ENCODE measurements around the gene RERE.

The RERE gene

DNA sequence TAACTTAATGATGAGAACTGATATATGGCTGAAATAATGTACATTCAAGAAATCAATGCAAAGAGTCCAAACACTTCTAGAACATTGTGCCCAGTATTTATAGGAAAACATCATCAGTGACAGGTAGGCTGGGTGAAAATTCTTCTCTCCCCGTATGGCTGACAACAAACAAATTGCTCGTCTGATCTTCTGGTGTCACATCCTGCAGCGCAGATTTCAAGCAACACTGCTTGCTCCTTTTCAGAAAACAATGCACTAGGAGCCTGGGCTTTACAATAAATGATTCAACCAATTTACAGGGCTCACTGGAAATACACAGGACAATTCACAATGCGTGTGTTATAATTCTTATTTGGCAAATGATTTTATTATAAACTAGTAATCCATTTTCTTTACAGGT, 185.3 kb downstream of the RERE start:
- H3K4me2 ChIP-seq (ENCODE audit: low read depth, low read length, poor library complexity, severe bottlenecking), result no peak overlapping the region
- no peak overlapping the region for H2AFZ ChIP-seq (ENCODE audit: low read depth, low read length, severe bottlenecking)
- no peaks in the 10 kb centered on the region for H3F3A ChIP-seq (ENCODE audit: insufficient read depth)
- no peak overlapping the region for H3K9ac ChIP-seq (ENCODE audit: low read length)
- TF ChIP-seq EZH2phosphoT487 (conservative IDR thresholded peaks at IDR 0.05; ENCODE audit: low read length), result no peak
- TF ChIP-seq, protein P1, sequence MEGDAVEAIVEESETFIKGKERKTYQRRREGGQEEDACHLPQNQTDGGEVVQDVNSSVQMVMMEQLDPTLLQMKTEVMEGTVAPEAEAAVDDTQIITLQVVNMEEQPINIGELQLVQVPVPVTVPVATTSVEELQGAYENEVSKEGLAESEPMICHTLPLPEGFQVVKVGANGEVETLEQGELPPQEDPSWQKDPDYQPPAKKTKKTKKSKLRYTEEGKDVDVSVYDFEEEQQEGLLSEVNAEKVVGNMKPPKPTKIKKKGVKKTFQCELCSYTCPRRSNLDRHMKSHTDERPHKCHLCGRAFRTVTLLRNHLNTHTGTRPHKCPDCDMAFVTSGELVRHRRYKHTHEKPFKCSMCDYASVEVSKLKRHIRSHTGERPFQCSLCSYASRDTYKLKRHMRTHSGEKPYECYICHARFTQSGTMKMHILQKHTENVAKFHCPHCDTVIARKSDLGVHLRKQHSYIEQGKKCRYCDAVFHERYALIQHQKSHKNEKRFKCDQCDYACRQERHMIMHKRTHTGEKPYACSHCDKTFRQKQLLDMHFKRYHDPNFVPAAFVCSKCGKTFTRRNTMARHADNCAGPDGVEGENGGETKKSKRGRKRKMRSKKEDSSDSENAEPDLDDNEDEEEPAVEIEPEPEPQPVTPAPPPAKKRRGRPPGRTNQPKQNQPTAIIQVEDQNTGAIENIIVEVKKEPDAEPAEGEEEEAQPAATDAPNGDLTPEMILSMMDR (IDR thresholded peaks at IDR 0.05; ENCODE audit: insufficient read depth, low read length, poor library complexity, severe bottlenecking), result no peak
- no peaks in the 10 kb centered on the region for H3K27me3 ChIP-seq (ENCODE audit: low read length)
- no peaks in the 10 kb centered on the region for H3K36me3 ChIP-seq (ENCODE audit: low read length)
- peaks cover 11% of the 10 kb centered on the region for H4K20me1 ChIP-seq (ENCODE audit: low read depth, low read length)
- no peak overlapping the region for H3K4me3 ChIP-seq (ENCODE audit: insufficient read depth, low read length, poor library complexity, severe bottlenecking)
- no peaks in the 10 kb centered on the region for H3K9me3 ChIP-seq (ENCODE audit: insufficient read depth, low read length)
- no peaks in the 10 kb centered on the region for H3K79me2 ChIP-seq (ENCODE audit: insufficient read depth, low read length)
- H3K9me2 ChIP-seq (replicated peaks; ENCODE audit: insufficient read depth, low read length), result no peaks in the 10 kb centered on the region
- no peak overlapping the region for H3K27ac ChIP-seq (ENCODE audit: low read depth, low read length)

DNA sequence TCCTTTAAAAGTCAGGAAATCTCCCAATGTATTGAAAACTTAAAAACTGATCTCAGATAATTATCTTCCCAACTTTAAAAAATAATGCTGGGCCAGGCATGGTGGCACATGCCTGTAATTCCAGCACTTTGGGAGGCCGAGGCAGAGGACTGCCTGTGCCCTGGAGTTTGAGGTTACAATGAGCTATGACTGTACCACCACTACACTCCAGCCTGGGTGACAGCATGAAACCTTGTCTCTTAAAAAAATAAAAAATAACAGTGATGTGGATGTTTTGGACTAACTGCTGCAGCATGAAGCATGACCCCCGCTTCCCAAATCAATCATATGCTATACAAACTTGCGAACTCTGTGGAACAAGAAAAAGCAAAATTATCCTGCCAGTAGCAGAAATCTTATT, 186.3 kb downstream of the RERE start:
- no peaks in the 10 kb centered on the region for H3K36me3 ChIP-seq (ENCODE audit: low read length)

DNA sequence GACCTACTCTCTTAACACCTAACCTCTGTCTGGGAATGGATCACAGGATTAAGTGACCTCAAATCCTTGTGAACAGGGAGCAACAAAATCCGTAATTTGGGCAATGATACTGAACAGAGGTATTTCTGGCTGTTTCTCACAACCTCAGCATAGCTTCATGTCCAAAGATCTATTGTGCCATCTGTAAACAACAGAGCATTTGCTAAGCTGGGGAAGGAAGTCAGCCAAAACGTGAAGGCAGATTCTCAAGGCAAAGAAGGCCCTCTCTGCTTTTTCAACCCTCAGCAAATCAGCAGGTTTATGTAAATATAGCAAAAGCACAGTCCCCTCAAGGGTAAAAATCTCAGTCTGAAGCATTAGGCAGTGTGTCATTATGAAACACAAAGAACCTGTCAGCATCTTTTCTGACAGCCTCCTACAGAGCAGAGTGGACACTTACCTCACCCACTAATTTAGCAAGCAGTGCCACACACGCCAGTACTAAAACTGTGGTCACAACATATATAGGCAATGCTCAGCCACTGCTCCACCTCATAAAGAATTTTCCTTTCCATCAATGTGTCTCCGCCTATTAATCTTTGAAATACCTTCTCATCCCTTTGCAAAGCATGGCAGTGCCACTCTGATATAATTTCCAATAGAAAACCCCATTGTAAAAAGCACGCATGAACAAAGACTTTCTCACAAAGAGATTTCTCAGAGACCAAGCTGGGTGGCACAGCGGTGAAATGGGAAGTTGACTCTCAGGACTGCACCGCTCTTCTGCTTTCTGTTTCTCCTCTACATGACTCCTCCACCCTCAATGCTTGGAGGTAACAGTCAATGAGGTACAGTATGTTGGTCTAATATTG, 188.0 kb downstream of the RERE start:
- no peaks in the 10 kb centered on the region for H3K9me3 ChIP-seq (ENCODE audit: insufficient read depth, low read length)
- no peak overlapping the region for H3K27ac ChIP-seq (ENCODE audit: low read depth, low read length)
- no peak overlapping the region for H3K4me3 ChIP-seq (ENCODE audit: insufficient read depth, low read length, poor library complexity, severe bottlenecking)
- no peaks in the 10 kb centered on the region for H3K36me3 ChIP-seq (ENCODE audit: low read length)
- TF ChIP-seq, protein P1 (IDR thresholded peaks at IDR 0.05; ENCODE audit: insufficient read depth, low read length, poor library complexity, severe bottlenecking), result no peak
- TF ChIP-seq EZH2phosphoT487 (conservative IDR thresholded peaks at IDR 0.05; ENCODE audit: low read length), result no peak
- H3K9me2 ChIP-seq (replicated peaks; ENCODE audit: insufficient read depth, low read length), result no peaks in the 10 kb centered on the region
- no peak overlapping the region for H2AFZ ChIP-seq (ENCODE audit: low read depth, low read length, severe bottlenecking)
- H4K20me1 ChIP-seq (ENCODE audit: low read depth, low read length), result peaks cover 8% of the 10 kb centered on the region
- no peak overlapping the region for H3K9ac ChIP-seq (ENCODE audit: low read length)
- no peak overlapping the region for H3K4me2 ChIP-seq (ENCODE audit: low read depth, low read length, poor library complexity, severe bottlenecking)
- H3K27me3 ChIP-seq (ENCODE audit: low read length), result no peaks in the 10 kb centered on the region
- H3K79me2 ChIP-seq (ENCODE audit: insufficient read depth, low read length), result no peaks in the 10 kb centered on the region
- H3F3A ChIP-seq (ENCODE audit: insufficient read depth), result no peaks in the 10 kb centered on the region

More for the DNA sequence above, 186.3 kb downstream of the RERE start:
- H3K4me3 ChIP-seq (ENCODE audit: insufficient read depth, low read length, poor library complexity, severe bottlenecking), result no peak overlapping the region
- no peak overlapping the region for H3K4me2 ChIP-seq (ENCODE audit: low read depth, low read length, poor library complexity, severe bottlenecking)
- no peaks in the 10 kb centered on the region for H3F3A ChIP-seq (ENCODE audit: insufficient read depth)
- no peaks in the 10 kb centered on the region for H3K79me2 ChIP-seq (ENCODE audit: insufficient read depth, low read length)
- H3K27ac ChIP-seq (ENCODE audit: low read depth, low read length), result no peak overlapping the region
- TF ChIP-seq EZH2phosphoT487 (conservative IDR thresholded peaks at IDR 0.05; ENCODE audit: low read length), result no peak
- TF ChIP-seq, protein P1 (IDR thresholded peaks at IDR 0.05; ENCODE audit: insufficient read depth, low read length, poor library complexity, severe bottlenecking), result no peak
- H4K20me1 ChIP-seq (ENCODE audit: low read depth, low read length), result peaks cover 11% of the 10 kb centered on the region
- no peaks in the 10 kb centered on the region for H3K9me3 ChIP-seq (ENCODE audit: insufficient read depth, low read length)
- no peak overlapping the region for H3K9ac ChIP-seq (ENCODE audit: low read length)
- no peak overlapping the region for H2AFZ ChIP-seq (ENCODE audit: low read depth, low read length, severe bottlenecking)
- no peaks in the 10 kb centered on the region for H3K9me2 ChIP-seq (replicated peaks; ENCODE audit: insufficient read depth, low read length)
- no peaks in the 10 kb centered on the region for H3K27me3 ChIP-seq (ENCODE audit: low read length)

Data from SU-DHL-6 (cell line).